Measurements from ENCODE around the gene SERINC2. TPM values are rescaled to one million over a fixed set of nuclear protein-coding genes. Genes with fewer than 3 reads are reported as not detected.

SERINC2 gene
- total RNA-seq, 1 donor from 2014 or later = 210 TPM

GRCh38 chr1:31432592-31433395 is 19.8 kb downstream of the SERINC2 start:
- DNase-seq (ENCODE audit: low read depth) = no peak

DNA sequence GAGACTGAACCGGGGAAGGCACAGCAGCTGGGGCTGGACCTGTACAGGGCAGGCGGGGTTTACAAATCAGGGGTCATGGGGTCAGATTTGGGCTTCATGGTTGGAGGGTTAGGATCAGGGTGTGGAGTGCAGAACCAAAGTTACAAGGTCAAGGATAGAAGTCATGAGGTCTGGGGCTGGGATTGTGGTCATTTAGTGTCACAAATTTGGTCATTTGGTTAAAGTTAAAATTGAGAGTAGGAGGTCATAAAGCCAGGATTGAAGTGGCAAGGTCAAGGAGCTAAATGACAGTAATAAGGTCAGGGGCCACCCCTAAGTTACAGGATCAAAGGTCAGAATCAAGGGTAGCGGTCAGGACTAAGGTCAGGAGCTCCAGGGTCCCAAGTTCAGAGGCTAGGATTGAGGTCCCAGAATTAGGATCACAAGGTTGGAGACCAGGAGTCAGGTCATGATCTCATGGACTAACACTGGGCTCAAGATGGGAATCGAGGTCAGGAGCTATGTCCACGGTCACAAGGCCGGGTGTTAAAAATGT is 20.4 kb downstream of the SERINC2 start:
- no peak for DNase-seq (ENCODE audit: low read depth)

GRCh38 chr1:31434101-31434871 is 21.3 kb downstream of the SERINC2 start:
- DNase-seq (ENCODE audit: low read depth) = no peak

GRCh38 chr1:31434979-31435378 is 22.0 kb downstream of the SERINC2 start:
- DNase-seq (ENCODE audit: low read depth) = no peak

DNA sequence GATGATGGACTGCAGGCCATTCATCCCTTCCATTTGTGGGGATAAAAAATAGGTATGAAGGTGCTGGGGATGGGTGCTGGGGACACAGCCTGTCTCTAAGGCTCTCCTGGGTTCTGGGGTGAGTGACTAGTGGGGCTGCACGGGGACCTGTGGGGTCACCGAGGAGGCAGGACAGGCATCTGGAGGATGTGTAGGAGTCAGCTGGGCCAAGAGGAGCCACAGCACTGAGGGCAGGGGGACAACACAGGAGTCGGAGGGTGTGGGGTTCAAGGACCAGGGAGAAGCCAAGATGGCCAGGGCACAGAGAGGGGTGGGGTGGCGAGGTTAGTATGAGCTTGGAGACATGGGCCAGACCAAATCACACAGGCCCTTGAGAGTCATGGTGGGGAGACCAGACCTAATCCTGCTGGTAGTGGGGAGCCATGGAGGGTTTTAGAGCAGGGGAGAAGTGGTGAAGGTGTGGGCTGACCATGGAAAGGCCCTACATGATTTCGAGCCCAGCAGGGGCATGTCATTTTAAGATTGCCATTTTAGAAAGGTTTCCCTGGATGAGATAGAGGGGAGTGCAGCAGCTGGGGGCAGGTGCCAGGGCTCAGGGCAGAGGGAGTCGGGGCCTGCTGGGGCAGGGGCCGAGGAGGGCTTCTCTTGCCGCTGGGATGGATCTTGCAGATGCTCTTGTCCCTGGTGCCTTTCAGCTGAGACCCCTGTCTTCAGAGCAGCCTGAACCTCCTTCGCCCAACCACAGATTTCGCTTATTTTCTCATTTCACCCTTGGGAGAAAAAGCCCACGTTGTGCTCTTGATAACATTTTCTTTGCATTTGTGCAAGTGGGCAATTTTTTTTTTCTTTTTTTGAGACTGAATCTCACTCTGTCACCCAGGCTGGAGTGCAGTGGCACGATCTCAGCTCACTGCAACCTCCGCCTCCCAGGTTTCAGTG is 22.7 kb downstream of the SERINC2 start:
- no peak for DNase-seq (ENCODE audit: low read depth)

GRCh38 chr1:31436596-31437432 is 23.8 kb downstream of the SERINC2 start:
- no peak for DNase-seq (ENCODE audit: low read depth)

GRCh38 chr1:31437433-31438037 is 24.5 kb downstream of the SERINC2 start:
- DNase-seq (ENCODE audit: low read depth) = no peak

DNA sequence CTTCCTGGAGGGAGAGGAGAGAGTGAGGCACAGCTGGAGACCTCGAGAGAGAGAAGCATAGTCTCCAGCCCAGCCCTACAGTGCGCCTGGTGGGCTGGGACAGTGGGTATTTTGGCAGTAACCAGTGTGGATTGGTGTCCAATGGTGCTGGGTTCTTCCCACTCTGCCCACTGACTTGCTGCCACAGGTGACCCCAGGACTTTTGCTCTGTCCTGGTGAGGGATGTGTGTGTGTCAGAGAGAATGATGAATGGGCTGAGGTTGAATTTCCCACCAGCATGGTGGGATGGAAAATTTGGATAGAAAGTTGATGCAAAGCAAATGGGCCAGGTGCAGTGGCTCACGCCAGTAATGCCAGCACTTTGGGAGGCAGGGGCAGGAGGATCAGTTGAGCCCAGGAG is 26.3 kb downstream of the SERINC2 start:
- DNase-seq (ENCODE audit: low read depth) = no peak

- no peak for DNase-seq (ENCODE audit: low read depth)
Observed at GRCh38 chr1:31441073-31441472, 28.1 kb downstream of the SERINC2 start.

DNA sequence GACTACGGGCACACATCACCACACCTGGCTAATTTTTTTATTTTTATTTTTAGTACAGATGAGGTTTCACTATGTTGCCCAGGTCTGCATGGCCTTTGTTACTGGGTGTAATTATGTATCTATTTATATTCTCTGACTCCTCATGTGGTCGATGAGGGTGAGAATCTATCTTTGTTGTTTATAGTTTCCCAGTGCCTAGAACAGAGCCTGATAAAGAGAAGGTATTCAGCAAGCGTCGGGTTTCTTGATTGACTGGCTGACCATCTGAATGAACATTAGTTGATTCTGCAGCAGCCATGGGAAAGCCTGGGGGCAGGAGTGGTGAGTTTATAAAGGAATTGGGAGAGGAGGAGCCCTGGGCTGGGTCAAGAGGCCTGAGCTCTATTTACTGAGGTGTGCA is 28.5 kb downstream of the SERINC2 start:
- DNase-seq (ENCODE audit: low read depth) = peak; percentile 48

DNA sequence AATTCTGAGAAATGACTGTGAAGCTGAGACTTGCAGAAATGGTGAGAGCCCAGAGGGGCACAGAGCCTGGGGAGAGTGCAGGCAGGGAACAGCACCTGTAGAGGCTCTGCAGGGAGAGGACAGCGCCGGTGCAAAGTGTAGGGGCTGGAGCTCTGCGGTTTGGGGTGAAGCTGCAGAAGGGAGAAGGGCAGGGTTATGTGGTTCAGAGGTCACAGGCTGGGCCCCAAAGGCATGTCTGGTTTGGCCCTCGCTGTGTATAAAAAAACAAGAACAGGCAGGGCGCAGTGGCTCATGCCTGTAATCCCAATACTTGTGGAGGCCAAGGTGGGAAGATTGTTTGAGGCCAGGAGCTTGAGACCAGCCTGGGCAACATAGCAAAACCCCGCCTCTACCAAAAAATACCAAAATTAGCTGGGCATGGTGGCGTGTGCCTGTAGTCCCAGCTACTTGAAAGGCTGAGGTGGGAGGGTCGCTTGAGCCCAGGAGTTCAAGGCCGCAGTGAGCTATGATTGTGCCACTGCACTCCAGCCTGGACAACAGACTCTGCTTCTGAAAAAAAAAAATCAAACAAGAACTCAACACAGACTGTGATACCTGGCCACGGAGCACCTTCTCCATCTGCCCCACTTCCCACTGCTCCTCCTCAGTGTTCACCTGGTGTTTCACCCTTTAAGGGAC is 29.1 kb downstream of the SERINC2 start:
- no peak for DNase-seq (ENCODE audit: low read depth)

DNA sequence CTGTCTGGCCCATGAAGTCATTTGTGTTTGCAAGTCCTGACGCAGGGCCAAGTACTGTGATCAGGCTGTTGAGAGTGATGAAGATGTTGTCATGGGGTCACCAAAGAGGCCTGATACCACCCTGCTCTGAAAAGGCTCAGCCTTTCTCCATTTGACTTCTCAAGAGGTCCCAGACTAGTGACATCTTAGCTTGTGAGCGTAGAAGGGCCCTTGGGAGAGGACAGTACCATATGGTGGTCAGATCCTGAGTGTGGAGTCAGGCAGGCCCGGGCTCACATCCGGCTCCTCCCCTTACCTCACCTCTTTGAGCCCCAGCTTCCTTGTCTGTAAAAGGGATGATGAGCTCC is 29.6 kb downstream of the SERINC2 start:
- DNase-seq (ENCODE audit: low read depth) = no peak

- no peak for DNase-seq (ENCODE audit: low read depth)
Observed at GRCh38 chr1:31443673-31444072, 30.7 kb downstream of the SERINC2 start.

DNA sequence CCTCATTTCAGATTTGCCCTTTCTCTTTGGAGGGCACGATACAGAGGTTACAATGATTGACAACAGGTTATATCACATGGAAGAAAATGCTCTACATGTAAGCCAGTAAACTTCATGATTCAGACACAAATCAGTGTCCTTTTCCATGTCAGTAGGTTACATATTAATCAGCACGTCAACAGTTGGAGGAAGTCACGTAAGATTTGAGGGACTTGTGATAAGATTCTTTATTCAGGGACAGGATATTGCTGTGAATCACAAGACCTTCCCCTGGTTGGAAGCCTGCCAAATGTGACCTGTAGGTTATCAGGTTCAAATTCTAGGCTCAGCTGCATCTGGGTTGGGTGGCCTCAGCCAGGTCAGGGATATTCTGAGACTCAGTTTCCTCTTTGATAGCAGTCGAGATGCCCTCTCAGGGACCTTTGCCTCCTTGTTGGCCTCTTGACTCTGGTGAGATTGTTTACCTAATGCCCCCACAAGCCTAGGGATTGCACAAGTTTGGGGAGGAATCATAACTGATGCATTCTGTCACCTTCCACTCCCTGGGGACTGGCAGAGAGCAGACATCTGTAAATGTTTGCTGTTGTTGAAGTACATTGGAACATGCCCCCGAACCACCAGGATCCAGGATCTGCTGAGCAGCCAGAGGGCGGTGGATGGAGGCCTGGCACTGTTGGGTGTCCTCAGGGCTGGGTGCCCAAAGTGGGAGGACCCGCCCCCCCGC is 31.9 kb downstream of the SERINC2 start:
- no peak for DNase-seq (ENCODE audit: low read depth)

DNA sequence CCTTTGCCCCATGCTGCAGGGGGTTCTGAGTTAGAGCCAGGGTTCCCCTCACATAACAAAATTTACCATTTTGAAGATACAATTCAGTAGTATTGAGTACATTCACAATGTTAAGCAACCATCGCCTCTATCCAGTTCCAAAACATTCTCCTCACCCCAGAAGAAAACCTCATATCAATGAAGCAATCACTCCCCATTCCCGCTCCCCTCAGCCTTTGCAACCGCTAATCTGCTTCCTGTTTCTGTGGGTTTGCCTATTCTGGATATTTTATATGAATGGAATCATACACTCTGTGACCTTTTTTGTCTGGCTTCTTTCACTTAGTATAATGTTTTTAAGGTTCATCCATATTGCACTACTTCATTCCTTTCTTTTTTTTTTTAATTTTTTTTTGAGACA is 32.9 kb downstream of the SERINC2 start:
- no peak for DNase-seq (ENCODE audit: low read depth)

DNA sequence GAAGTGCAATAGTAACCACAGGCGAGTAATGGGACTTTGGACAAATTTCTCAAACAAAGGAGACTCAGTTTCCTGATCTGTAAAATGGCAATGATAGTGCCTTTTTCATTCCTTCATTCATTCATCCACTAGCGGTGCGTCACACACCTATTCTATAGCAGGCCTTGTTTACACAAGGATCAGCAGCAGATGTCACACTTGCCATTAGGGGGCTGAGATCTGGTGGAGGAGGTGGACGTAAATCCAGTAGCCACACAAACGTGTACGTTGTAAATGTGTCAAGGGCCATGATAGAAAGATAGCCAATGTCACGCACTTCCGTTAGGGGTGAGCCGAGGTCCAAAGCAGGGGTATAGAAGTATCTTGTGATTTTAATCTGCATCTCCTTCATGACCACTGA is 34.2 kb downstream of the SERINC2 start:
- no peak for DNase-seq (ENCODE audit: low read depth)

GRCh38 chr1:31453384-31454079 is 40.5 kb downstream of the SERINC2 start:
- DNase-seq (ENCODE audit: low read depth) = no peak

- DNase-seq (ENCODE audit: low read depth) = no peak
Observed at GRCh38 chr1:31458287-31458896, 45.4 kb downstream of the SERINC2 start.
